Keratinocyte (primary cell): Measurements from ENCODE around the gene PPM1H. TPM values are rescaled to one million over a fixed set of nuclear protein-coding genes. Genes with fewer than 3 reads are reported as not detected.

Experiments used
- DNase-seq: peaks from one replicate; pipeline ENCODE4 v3.0.0-alpha.2; 2011; ENCODE audit warnings: low read depth, missing footprints, low spot score
- FAIRE-seq: peaks from 2 replicates; lab custom pipeline; 2011; peaks lifted over from hg19 to GRCh38; lab: Jason Lieb, UNC
- H2AFZ ChIP-seq: 2 replicates; pipeline ENCODE4 v1.6.0; 2012; ENCODE audit warnings: low read length, control low read depth, inconsistent platforms; ENCODE audit not compliant: control insufficient read depth
- H3K27ac ChIP-seq: 2 replicates; pipeline ENCODE4 v1.5.1; 2011; ENCODE audit warnings: low read length; ENCODE audit not compliant: control insufficient read depth, insufficient read depth
- H3K27me3 ChIP-seq: 3 replicates; pipeline ENCODE4 v1.6.0; 2011; ENCODE audit warnings: low read length; ENCODE audit not compliant: control insufficient read depth, insufficient read depth; ENCODE audit errors: extremely low read depth
- H3K36me3 ChIP-seq, 2 experiments: 2 replicates in 1 of 2; 3 replicates in 1 of 2; pipeline ENCODE4 v1.5.1; 2011; ENCODE audit warnings: low read length in 2 of 2, mild to moderate bottlenecking in 1 of 2; ENCODE audit not compliant: control insufficient read depth in 2 of 2, insufficient read depth in 2 of 2; ENCODE audit errors: extremely low read depth in 1 of 2
- H3K4me1 ChIP-seq: 3 replicates; pipeline ENCODE4 v1.5.1; 2011; ENCODE audit warnings: low read length; ENCODE audit not compliant: control insufficient read depth, insufficient read depth; ENCODE audit errors: extremely low read depth
- H3K4me2 ChIP-seq: 3 replicates; pipeline ENCODE4 v1.6.0; 2011; ENCODE audit warnings: low read depth, low read length; ENCODE audit not compliant: control insufficient read depth, insufficient read depth; ENCODE audit errors: extremely low read depth
- H3K4me3 ChIP-seq, 3 experiments: fragments of 200-600 bp in 1 of 3; sonication (generic) in 1 of 3; 2 replicates in 2 of 3; 3 replicates in 1 of 3; pipeline ENCODE4 v1.5.1; 2011 to 2016; ENCODE audit warnings: low read length in 3 of 3, mild to moderate bottlenecking in 3 of 3, control low read depth in 2 of 3, inconsistent platforms in 1 of 3, low read depth in 1 of 3, mixed read lengths in 1 of 3, mixed run types in 1 of 3, moderate library complexity in 1 of 3; ENCODE audit not compliant: control insufficient read depth in 2 of 3, insufficient read depth in 2 of 3; ENCODE audit errors: extremely low read depth in 1 of 3
- H3K79me2 ChIP-seq: 2 replicates; pipeline ENCODE4 v1.6.0; 2012; ENCODE audit warnings: low read length; ENCODE audit not compliant: control insufficient read depth, insufficient read depth
- H3K9ac ChIP-seq: 3 replicates; pipeline ENCODE4 v1.6.0; 2011; ENCODE audit warnings: low read length; ENCODE audit not compliant: control insufficient read depth, insufficient read depth; ENCODE audit errors: extremely low read depth
- H3K9me1 ChIP-seq: 3 replicates; pipeline ENCODE4 v1.6.0; 2011; ENCODE audit warnings: low read length; ENCODE audit not compliant: control insufficient read depth, insufficient read depth; ENCODE audit errors: extremely low read depth
- H3K9me3 ChIP-seq: 2 replicates; pipeline ENCODE4 v1.5.1; 2012; ENCODE audit warnings: low read depth, low read length; ENCODE audit not compliant: control insufficient read depth
- H4K20me1 ChIP-seq: 3 replicates; pipeline ENCODE4 v1.6.0; 2011; ENCODE audit warnings: low read length; ENCODE audit not compliant: control insufficient read depth, insufficient read depth; ENCODE audit errors: extremely low read depth
- EZH2 ChIP-seq: IDR thresholded peaks from one replicate; pipeline ENCODE4 v1.6.1; 2012; ENCODE audit warnings: inconsistent platforms, mild to moderate bottlenecking, low read length, moderate library complexity
- dilution Hi-C: fragments of 300-500 bp; cut with MboI; formaldehyde crosslinking; loops from one replicate; pipeline ENCODE4 v1.7.0; 2020; ENCODE audit warnings: low sequenced_read_pairs; ENCODE audit not compliant: extremely low pct_ligation_motif_present
- polyA plus RNA-seq, 5 experiments: library from polyadenylated mRNA; depleted of rRNA in 3 of 5; stranded (reverse) in 3 of 5; stranded (forward) in 1 of 5; unstranded in 1 of 5; fragments of >200 nt; gene quantifications; 1 replicate in 1 of 5; 2 replicates in 3 of 5; 3 replicates in 1 of 5; pipeline versions ENCODE4 v1.2.1 to v1.2.3, GENCODE V29; 2011 to 2012; ENCODE audit warnings: missing spikeins in 2 of 5, low read depth in 1 of 5, low replicate concordance in 1 of 5
- TF ChIP-seq, protein P1 (sequence below), 3 experiments: IDR thresholded peaks in 1 of 3; conservative IDR thresholded peaks in 1 of 3; optimal IDR thresholded peaks in 1 of 3; 2 replicates in 2 of 3; 3 replicates in 1 of 3; pipeline versions ENCODE3 to v1.5.1; 2011; ENCODE audit warnings: low read length in 3 of 3, mild to moderate bottlenecking in 3 of 3, moderate library complexity in 2 of 3, control low read depth in 1 of 3, inconsistent platforms in 1 of 3; ENCODE audit not compliant: insufficient read depth in 2 of 3; ENCODE audit errors: extremely low read depth in 1 of 3

PPM1H gene
- polyA plus RNA-seq, 1 donor (not counting 4 experiments of a cell fraction or from before 2014, with no cell fraction given) = 0.09 TPM

DNA sequence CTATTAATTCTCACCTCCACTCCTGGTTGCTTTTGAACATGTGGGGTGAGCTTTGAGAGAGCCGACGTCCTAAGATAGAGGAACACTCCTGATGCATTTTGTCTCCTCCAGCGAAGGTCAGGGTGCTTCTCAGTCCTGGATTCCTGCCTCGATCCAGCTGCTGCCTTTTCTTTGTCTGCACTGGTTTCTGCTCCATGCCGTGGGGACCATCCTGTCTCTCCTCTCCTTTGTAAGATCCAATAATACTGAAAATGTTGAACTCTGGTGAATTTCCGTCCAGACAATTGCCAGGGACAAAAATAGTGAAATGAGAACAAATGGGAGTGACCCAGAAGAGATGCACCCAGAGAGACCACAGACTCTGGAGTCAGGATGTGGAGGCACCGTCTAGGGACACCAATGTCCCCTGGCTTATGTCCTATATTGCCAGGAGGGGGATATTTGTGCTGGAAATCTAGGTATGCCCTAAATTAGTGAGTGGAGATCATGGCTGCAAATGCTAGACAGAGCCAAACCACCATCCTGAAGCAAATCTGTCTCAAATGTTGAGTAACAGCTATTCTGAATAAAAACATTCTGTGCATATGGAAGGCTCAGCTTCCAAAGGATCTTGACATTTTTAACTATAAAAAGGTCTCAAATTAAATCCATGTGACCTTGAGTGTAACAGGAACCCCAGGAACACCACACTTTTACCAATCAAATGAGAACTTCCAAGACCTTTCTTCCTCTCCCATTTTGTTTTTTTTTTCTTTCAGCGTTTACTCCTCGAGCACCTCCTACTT is 170.9 kb downstream of the PPM1H start:
- Histone ChIP-seq H3K4me3 (no peak overlapping the region), H3K9me3 (no peaks in the 10 kb centered on the region), H3K27ac (no peak overlapping the region), H4K20me1 (no peaks in the 10 kb centered on the region), H3K4me2 (no peak overlapping the region), H3K79me2 (no peaks in the 10 kb centered on the region), H3K9ac (no peak overlapping the region), H3K4me1 (peaks cover 9% of the 10 kb centered on the region), H3K27me3 (no peaks in the 10 kb centered on the region), H3K9me1 (no peaks in the 10 kb centered on the region), H3K36me3 (no peaks in the 10 kb centered on the region), H2AFZ (no peak overlapping the region)
- FAIRE-seq = no peak
- no peak for TF ChIP-seq EZH2
- TF ChIP-seq, protein P1, sequence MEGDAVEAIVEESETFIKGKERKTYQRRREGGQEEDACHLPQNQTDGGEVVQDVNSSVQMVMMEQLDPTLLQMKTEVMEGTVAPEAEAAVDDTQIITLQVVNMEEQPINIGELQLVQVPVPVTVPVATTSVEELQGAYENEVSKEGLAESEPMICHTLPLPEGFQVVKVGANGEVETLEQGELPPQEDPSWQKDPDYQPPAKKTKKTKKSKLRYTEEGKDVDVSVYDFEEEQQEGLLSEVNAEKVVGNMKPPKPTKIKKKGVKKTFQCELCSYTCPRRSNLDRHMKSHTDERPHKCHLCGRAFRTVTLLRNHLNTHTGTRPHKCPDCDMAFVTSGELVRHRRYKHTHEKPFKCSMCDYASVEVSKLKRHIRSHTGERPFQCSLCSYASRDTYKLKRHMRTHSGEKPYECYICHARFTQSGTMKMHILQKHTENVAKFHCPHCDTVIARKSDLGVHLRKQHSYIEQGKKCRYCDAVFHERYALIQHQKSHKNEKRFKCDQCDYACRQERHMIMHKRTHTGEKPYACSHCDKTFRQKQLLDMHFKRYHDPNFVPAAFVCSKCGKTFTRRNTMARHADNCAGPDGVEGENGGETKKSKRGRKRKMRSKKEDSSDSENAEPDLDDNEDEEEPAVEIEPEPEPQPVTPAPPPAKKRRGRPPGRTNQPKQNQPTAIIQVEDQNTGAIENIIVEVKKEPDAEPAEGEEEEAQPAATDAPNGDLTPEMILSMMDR (optimal IDR thresholded peaks at IDR 0.05 in 1 of 3, IDR thresholded peaks at IDR 0.05 in 1 of 3, conservative IDR thresholded peaks at IDR 0.05 in 1 of 3; ENCODE audit: extremely low read depth in 1 of 3, insufficient read depth in 2 of 3, low read length in 3 of 3) = no peak
- dilution Hi-C loops = no loop called here
- DNase-seq = no peak

DNA sequence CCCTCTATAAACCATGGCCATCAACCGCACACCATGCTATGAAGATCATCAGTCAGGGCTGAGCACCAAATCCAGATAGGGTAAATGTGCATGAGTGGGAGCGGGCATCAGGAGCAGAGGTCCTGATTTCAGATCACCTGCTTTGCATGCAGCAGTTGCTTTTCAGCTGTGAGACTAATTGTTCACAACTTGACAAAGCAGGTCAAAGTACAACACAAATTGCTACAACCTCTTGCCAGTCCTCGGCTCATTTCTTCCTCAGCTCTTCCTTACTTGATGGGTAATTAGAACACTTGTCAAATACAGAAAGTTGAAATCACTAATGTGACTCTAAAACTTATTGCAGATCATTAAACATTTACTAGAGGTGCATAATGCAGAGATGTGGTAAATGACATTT is 171.6 kb downstream of the PPM1H start:
- Histone ChIP-seq H3K36me3 (no peaks in the 10 kb centered on the region), H3K9me1 (no peaks in the 10 kb centered on the region), H3K4me1 (peaks cover 9% of the 10 kb centered on the region), H3K4me2 (no peak overlapping the region), H3K9me3 (no peaks in the 10 kb centered on the region), H3K79me2 (no peaks in the 10 kb centered on the region), H3K9ac (no peak overlapping the region), H3K27me3 (no peaks in the 10 kb centered on the region), H3K4me3 (no peak overlapping the region), H4K20me1 (no peaks in the 10 kb centered on the region), H2AFZ (no peak overlapping the region), H3K27ac (no peak overlapping the region)
- dilution Hi-C loops = no loop called here
- FAIRE-seq (no peak), DNase-seq (no peak)
- TF ChIP-seq, protein P1 (optimal IDR thresholded peaks at IDR 0.05 in 1 of 3, IDR thresholded peaks at IDR 0.05 in 1 of 3, conservative IDR thresholded peaks at IDR 0.05 in 1 of 3; ENCODE audit: extremely low read depth in 1 of 3, insufficient read depth in 2 of 3, low read length in 3 of 3) = no peak
- no peak for TF ChIP-seq EZH2
